Lower leg skin (tissue), 3 donors: ENCODE data around the gene NEDD9.

Experiments used
- CTCF ChIP-seq, 3 donors: fragments of 450-650 bp; IDR thresholded peaks; one replicate each; pipeline ENCODE4 v1.5.1; 2016; ENCODE audit warnings: antibody characterized with exemption in 3 of 3, mild to moderate bottlenecking in 3 of 3, moderate library complexity in 2 of 3
- POLR2A ChIP-seq, 2 donors: fragments of 450-650 bp; IDR thresholded peaks; one replicate each; pipeline ENCODE4 v1.6.1; 2016 to 2017; ENCODE audit warnings: antibody characterized with exemption in 2 of 2, mild to moderate bottlenecking in 1 of 2, moderate library complexity in 1 of 2

DNA sequence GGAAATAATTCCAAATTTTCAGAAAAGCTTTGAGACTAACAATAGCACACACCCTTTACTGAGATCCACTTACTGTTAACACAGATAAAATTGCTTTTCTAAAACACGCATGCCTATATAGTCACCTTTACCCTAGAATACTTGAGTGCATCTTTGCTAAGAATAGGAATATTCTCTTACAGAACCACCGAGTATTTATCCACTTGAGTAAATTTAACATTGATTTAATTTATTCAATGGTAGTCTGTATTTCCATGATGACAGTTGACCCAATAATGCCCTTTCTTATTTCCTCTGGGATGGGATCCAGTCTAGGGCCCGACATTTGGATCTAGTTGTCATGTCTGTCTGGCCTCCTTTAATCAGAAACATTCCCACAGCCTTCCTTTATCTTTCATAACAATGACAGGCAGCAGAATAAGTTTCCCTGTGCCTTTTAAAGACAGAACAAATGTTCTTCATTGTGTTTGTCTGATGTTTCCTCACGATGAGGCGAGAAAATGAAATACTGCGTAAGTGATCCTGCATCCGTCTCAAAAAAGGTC lies 64.3 kb downstream of the NEDD9 start:
- TF ChIP-seq POLR2A (IDR thresholded peaks at IDR 0.05) (no peak), CTCF (IDR thresholded peaks at IDR 0.05) (no peak)
